GM10266 (cell line): ENCODE data around the gene OR10AD1.

ENCODE experiments used
- DNase-seq: peaks from one replicate; pipeline ENCODE4 v3.0.0; 2012; ENCODE audit errors: extremely low spot score
- TF ChIP-seq, protein P1 (sequence below): IDR thresholded peaks from 2 replicates; pipeline ENCODE4 v1.5.1; 2012; ENCODE audit warnings: mild to moderate bottlenecking, low read depth; ENCODE audit not compliant: control insufficient read depth, insufficient read depth; ENCODE audit errors: missing control alignments

OR10AD1 gene

DNA sequence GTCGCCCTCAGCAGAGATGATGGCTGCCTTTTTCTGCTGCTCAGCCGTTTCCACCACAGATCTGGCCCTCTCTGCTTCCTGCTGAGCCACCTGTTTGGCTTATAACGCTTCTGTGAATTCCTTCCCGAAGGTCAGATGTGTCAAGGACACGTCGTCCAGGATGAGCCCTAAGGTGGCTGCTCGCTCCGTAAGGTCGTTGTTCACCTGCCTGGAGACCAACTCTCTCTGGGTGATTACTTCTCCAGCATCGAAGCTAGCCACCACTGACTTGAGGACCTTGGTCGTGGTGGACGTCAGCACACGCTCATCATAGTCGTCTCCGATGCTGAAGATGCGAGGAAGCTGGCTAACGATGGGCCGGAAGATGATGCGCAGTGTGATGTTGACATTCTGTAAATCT is 34.1 kb downstream of the OR10AD1 start:
- no peak for DNase-seq

DNA sequence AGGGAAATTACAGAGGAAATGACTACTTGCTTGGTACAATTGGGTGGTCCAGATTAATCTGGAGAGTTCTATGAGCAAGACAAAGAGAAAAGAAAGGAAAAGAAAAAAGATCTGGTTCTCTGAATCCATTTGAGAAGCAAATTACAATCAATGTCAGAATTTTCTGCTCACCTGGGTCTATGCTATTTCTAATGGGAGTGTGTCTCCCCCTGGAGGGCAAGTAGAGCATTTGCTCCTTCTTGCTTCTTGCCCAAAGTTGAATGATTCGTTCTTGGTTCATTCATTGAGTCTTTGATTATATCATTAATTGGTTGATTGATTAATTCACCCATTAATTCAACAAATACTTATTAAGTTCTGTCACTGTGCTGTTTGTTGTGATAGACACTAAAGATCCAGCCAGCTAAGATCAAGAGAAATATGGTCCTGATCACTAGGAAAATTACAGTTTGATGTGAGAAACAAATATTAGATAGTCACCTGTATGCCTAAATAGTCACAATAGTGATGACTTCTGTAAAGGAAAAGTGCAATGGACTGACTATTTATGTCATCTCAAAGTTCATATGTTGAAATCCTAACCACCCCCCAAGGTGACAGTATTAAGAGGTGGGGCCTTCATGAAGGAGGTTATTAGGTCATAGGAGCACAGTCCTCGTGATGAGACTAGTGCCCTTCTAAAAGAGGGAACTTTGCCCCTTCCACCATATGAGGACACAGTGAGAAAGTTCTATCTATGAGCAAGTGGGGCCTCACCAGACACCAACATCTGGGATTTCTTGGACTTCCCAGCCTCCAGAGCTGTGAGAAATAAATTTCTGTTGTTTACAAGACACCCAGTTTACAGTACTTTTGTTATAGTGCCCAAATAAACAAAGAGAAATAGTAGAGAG is 37.8 kb downstream of the OR10AD1 start:
- TF ChIP-seq, protein P1, sequence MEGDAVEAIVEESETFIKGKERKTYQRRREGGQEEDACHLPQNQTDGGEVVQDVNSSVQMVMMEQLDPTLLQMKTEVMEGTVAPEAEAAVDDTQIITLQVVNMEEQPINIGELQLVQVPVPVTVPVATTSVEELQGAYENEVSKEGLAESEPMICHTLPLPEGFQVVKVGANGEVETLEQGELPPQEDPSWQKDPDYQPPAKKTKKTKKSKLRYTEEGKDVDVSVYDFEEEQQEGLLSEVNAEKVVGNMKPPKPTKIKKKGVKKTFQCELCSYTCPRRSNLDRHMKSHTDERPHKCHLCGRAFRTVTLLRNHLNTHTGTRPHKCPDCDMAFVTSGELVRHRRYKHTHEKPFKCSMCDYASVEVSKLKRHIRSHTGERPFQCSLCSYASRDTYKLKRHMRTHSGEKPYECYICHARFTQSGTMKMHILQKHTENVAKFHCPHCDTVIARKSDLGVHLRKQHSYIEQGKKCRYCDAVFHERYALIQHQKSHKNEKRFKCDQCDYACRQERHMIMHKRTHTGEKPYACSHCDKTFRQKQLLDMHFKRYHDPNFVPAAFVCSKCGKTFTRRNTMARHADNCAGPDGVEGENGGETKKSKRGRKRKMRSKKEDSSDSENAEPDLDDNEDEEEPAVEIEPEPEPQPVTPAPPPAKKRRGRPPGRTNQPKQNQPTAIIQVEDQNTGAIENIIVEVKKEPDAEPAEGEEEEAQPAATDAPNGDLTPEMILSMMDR = peak; percentile 85
- DNase-seq = peak; percentile 65

More for the DNA sequence above, 34.1 kb downstream of the OR10AD1 start:
- TF ChIP-seq, protein P1 = no peak

DNA sequence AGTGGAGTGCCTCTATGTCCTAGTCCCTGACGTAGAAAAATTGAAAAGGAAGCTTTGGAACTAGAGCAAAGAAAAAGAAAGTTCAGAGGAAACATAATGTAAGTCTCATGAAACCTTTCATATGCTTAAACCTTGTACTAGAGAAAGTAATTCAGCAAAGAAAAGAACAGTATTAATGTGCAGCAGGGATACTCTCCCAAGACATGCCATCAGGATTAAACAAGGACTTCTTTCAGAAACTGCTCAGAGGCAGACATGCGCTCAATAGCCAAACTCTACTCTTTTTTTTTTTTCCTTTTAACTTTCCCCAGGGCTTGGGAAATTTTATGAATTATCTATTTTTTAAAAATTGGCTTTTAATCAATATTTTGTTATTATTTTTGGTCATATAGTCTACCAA is 38.6 kb downstream of the OR10AD1 start:
- DNase-seq = no peak
- TF ChIP-seq, protein P1 = no peak

DNA sequence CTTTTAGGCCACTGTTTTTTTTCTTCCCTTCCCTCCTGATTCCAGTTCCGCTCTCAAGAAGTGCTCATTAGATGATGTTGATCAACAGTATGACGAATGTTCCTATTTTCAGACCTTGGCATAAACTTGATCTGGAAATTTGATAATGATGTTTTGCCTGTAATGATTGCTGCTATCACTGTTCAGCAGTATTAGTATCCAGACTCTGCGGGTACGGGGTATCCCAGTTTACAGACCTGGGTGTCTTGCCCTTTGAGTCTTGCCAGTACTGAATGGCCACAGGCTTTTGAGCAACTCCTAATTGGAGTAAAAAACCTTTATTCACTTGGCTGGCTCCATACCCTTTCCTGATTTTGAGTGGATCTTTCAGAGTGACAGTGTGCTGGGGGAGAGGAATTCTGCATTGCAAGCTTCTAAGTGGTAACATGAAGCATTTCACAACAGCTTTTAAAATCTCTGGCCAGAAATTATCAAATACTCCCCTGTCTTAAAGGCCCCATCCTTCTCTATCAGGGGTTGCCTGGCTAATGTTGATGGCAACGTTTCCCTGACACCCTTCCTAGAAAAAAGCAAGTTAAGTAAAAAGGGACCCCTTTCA is 39.8 kb downstream of the OR10AD1 start:
- DNase-seq = no peak
- TF ChIP-seq, protein P1 = no peak

DNA sequence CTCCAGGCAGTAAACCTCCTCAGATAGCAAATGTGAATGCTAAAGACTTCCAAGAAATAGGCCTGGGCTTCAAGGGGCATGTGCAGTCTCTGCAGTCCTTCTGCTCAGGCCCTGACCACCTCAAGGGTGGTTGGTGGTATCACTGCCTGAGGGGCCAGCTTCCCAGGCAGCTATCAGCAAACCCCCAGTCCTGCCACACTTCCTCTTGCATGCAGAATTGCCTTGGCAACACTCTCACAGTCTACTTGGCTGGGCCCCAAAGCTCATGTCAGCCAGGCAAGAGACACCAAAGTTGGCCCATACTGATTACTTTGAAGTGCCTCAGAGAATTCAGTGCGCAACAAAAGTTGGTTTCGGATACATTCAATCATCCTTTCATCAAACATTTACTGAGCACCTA is 42.3 kb downstream of the OR10AD1 start:
- DNase-seq = no peak

DNA sequence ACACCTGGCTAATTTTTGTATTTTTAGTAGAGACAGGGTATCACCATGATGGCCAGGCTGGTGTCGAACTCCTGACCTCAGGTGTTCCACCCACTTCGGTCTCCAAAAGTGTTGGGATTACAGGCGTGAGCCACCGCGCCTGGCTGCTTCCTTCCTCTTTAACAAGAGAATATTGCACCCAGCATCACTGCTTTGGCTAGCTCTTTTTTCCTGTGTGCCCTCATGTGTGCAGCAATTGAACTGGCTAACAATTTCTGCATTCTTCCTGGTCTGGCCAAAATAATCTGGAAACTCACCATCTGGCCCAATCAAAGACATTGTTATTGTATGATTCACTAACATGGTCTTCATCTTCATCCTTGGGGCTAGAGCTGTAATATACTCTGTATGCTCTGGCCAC is 43.0 kb downstream of the OR10AD1 start:
- TF ChIP-seq, protein P1 = no peak
- DNase-seq = no peak

More for the DNA sequence above, 42.3 kb downstream of the OR10AD1 start:
- TF ChIP-seq, protein P1 = no peak

DNA sequence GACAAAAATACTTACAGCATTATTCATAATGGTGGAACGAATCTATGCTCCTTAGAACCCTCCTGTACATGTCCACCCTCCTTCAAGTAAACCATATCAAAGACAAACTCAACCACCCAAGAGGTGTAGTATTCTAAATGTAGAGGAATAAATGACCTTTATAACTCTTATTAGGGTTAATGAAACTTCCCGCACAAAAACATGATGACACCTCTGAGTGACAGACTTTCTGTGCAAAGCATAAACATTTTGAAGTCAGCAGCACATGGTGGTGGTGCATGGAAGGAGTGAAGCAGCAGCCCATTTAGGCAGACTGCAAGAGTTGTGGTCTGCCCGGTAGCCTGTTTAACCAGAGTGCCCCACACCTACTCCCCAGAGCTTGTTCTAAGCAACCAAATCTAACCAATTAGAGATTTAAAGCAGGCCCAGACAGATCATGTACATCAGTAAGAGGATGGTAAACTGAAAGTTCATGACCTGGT is 45.2 kb downstream of the OR10AD1 start:
- TF ChIP-seq, protein P1 = no peak
- no peak for DNase-seq
